Measurements from ENCODE around the gene ANKRD36.
"Not testable (repeated sequence)": the region's sequence is repeated elsewhere in the genome, so short reads cannot be mapped to it uniquely, and the experiment has no call there.

The ANKRD36 gene

GRCh38 chr2:97113050-97113881 lies at the start of gene ANKRD36:
ANKRD36 (plus strand) TSS chr2:97113153; CDS start chr2:97113740, 587 bp downstream.
- DNase-seq (ENCODE audit: low read depth), result peak; percentile 74

- DNase-seq (ENCODE audit: low read depth), result not testable (repeated sequence)
Observed at GRCh38 chr2:97066030-97066429, 46.9 kb upstream of the ANKRD36 start.

GRCh38 chr2:97067279-97068004 lies 45.5 kb upstream of the ANKRD36 start:
- DNase-seq (ENCODE audit: low read depth), result no peak

- no peak for DNase-seq (ENCODE audit: low read depth)
Observed at GRCh38 chr2:97068074-97068473, 44.9 kb upstream of the ANKRD36 start.

- not testable (repeated sequence) for DNase-seq (ENCODE audit: low read depth)
Observed at GRCh38 chr2:97068722-97069121, 44.2 kb upstream of the ANKRD36 start.

GRCh38 chr2:97070915-97071314 lies 42.0 kb upstream of the ANKRD36 start:
- DNase-seq (ENCODE audit: low read depth), result not testable (repeated sequence)

- DNase-seq (ENCODE audit: low read depth), result not testable (repeated sequence)
Observed at GRCh38 chr2:97077213-97077612, 35.7 kb upstream of the ANKRD36 start.

- DNase-seq (ENCODE audit: low read depth), result not testable (repeated sequence)
Observed at GRCh38 chr2:97080855-97081254, 32.1 kb upstream of the ANKRD36 start.

- not testable (repeated sequence) for DNase-seq (ENCODE audit: low read depth)
Observed at GRCh38 chr2:97082206-97082605, 30.7 kb upstream of the ANKRD36 start.

- not testable (repeated sequence) for DNase-seq (ENCODE audit: low read depth)
Observed at GRCh38 chr2:97083516-97083915, 29.4 kb upstream of the ANKRD36 start.

- not testable (repeated sequence) for DNase-seq (ENCODE audit: low read depth)
Observed at GRCh38 chr2:97085093-97085492, 27.9 kb upstream of the ANKRD36 start.

- not testable (repeated sequence) for DNase-seq (ENCODE audit: low read depth)
Observed at GRCh38 chr2:97088706-97089105, 24.2 kb upstream of the ANKRD36 start.

GRCh38 chr2:97092946-97093345 lies 20.0 kb upstream of the ANKRD36 start:
- not testable (repeated sequence) for DNase-seq (ENCODE audit: low read depth)

GRCh38 chr2:97093983-97094771 lies 18.8 kb upstream of the ANKRD36 start:
- not testable (repeated sequence) for DNase-seq (ENCODE audit: low read depth)

GRCh38 chr2:97094772-97095611 lies 18.0 kb upstream of the ANKRD36 start, which contains the start of gene FAHD2B:
FAHD2B (minus strand) TSS chr2:97094882; CDS start chr2:97091706, 3,176 bp downstream.
- DNase-seq (ENCODE audit: low read depth), result peak; percentile 45

GRCh38 chr2:97095661-97096060 lies 17.3 kb upstream of the ANKRD36 start:
- DNase-seq (ENCODE audit: low read depth), result no peak

- not testable (repeated sequence) for DNase-seq (ENCODE audit: low read depth)
Observed at GRCh38 chr2:97098786-97099372, 14.1 kb upstream of the ANKRD36 start.

GRCh38 chr2:97106878-97107277 lies 6.1 kb upstream of the ANKRD36 start:
- not testable (repeated sequence) for DNase-seq (ENCODE audit: low read depth)

- not testable (repeated sequence) for DNase-seq (ENCODE audit: low read depth)
Observed at GRCh38 chr2:97111246-97111645, 1.7 kb upstream of the ANKRD36 start.

GRCh38 chr2:97112320-97113049 lies 468 bp upstream of the ANKRD36 start:
- DNase-seq (ENCODE audit: low read depth), result peak; percentile 40

Measured in iris pigment epithelial cell (primary cell).